ENCODE data around the gene RNASE12.

The RNASE12 gene

GRCh38 chr14:20613094-20614037 lies 22.2 kb upstream of the RNASE12 start:
- Histone ChIP-seq H3K36me3 (ENCODE audit: control insufficient read depth, insufficient read depth, low read length) (no peaks in the 10 kb centered on the region), H3K9me3 (ENCODE audit: control insufficient read depth, insufficient read depth, low read length) (no peaks in the 10 kb centered on the region), H3K4me1 (ENCODE audit: control insufficient read depth, insufficient read depth, low read length) (peaks cover 10% of the 10 kb centered on the region), H3K27ac (ENCODE audit: low read depth, low read length) (peak overlapping the region; percentile 75), H3K9ac (ENCODE audit: low read depth, low read length) (peak overlapping the region; percentile 60), H3K27me3 (ENCODE audit: control insufficient read depth, insufficient read depth, low read length) (no peaks in the 10 kb centered on the region; the same call in 1 of the 2 replicates), H3K4me3 (ENCODE audit: low read depth, low read length) (peak overlapping the region; percentile 80)

GRCh38 chr14:20612403-20612802 lies 21.2 kb upstream of the RNASE12 start:
- no peak overlapping the region for H3K9ac ChIP-seq (ENCODE audit: low read depth, low read length)
- H3K9me3 ChIP-seq (ENCODE audit: control insufficient read depth, insufficient read depth, low read length): no peaks in the 10 kb centered on the region
- no peaks in the 10 kb centered on the region for H3K36me3 ChIP-seq (ENCODE audit: control insufficient read depth, insufficient read depth, low read length)
- no peak overlapping the region for H3K27ac ChIP-seq (ENCODE audit: low read depth, low read length)
- H3K27me3 ChIP-seq (ENCODE audit: control insufficient read depth, insufficient read depth, low read length): no peaks in the 10 kb centered on the region; the same call in 1 of the 2 replicates
- H3K4me1 ChIP-seq (ENCODE audit: control insufficient read depth, insufficient read depth, low read length): peaks cover 10% of the 10 kb centered on the region
- no peak overlapping the region for H3K4me3 ChIP-seq (ENCODE audit: low read depth, low read length)

DNA sequence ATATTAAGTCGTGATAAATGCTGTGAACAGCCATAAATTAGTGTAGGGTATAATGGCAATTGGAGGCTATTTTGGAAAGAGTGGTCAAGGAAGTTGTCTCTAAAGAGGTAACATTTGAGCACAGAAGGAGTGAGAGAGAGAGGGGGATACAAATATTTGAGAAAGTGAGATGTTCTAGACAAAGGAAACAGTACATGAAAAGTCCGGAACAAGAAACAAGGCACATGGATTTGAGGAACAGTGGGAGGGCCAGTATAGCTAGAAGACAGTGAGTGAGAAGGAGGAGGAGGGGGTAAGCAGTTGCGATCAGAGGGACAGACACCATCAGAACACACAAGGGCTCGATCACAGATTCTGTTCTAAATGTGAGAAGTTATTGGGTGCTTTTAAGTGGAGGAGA lies 20.1 kb upstream of the RNASE12 start:
- Histone ChIP-seq H3K4me3 (ENCODE audit: low read depth, low read length) (no peak overlapping the region), H3K27ac (ENCODE audit: low read depth, low read length) (no peak overlapping the region), H3K9me3 (ENCODE audit: control insufficient read depth, insufficient read depth, low read length) (no peaks in the 10 kb centered on the region), H3K27me3 (ENCODE audit: control insufficient read depth, insufficient read depth, low read length) (no peaks in the 10 kb centered on the region; the same call in 1 of the 2 replicates), H3K9ac (ENCODE audit: low read depth, low read length) (no peak overlapping the region), H3K4me1 (ENCODE audit: control insufficient read depth, insufficient read depth, low read length) (peaks cover 13% of the 10 kb centered on the region), H3K36me3 (ENCODE audit: control insufficient read depth, insufficient read depth, low read length) (no peaks in the 10 kb centered on the region)

DNA sequence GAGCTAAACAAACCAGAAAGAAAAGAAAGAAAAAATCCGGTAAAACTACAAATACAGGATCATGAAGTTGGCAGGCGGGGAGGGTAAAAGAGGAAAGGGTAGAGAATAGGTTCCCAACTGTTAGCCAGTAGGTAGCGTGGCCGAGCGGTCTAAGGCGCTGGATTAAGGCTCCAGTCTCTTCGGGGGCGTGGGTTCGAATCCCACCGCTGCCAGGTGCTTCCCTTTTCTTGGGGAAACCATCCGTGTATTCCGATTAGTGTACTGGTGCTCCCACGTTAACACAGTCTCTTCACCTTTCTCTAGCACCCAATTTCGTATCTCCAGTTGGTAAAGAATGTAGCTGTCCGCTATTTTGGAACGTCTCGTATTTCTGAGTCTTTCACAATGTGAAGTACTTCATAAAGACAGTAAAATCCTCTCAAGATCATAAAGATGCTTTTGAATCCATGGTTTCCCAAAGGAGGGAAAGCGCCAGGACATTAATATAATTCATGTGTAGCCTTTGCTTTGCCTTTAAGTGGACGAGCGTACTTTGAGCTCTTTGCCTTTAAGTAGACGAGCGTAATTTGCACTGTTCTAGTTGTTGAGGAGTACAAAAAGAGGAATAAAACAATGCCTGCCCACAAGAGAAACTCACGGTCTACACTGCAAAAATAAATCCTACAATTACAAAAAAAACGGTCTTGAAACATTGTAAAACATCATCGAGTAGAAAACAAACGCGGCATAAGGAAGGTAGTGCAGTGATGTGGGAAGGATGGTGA lies 19.0 kb upstream of the RNASE12 start:
- Histone ChIP-seq H3K9ac (ENCODE audit: low read depth, low read length) (peak overlapping the region; percentile 67), H3K27ac (ENCODE audit: low read depth, low read length) (no peak overlapping the region), H3K27me3 (ENCODE audit: control insufficient read depth, insufficient read depth, low read length) (no peaks in the 10 kb centered on the region; the same call in 1 of the 2 replicates), H3K4me1 (ENCODE audit: control insufficient read depth, insufficient read depth, low read length) (peaks cover 13% of the 10 kb centered on the region), H3K4me3 (ENCODE audit: low read depth, low read length) (peak overlapping the region; percentile 96), H3K9me3 (ENCODE audit: control insufficient read depth, insufficient read depth, low read length) (no peaks in the 10 kb centered on the region), H3K36me3 (ENCODE audit: control insufficient read depth, insufficient read depth, low read length) (no peaks in the 10 kb centered on the region)

DNA sequence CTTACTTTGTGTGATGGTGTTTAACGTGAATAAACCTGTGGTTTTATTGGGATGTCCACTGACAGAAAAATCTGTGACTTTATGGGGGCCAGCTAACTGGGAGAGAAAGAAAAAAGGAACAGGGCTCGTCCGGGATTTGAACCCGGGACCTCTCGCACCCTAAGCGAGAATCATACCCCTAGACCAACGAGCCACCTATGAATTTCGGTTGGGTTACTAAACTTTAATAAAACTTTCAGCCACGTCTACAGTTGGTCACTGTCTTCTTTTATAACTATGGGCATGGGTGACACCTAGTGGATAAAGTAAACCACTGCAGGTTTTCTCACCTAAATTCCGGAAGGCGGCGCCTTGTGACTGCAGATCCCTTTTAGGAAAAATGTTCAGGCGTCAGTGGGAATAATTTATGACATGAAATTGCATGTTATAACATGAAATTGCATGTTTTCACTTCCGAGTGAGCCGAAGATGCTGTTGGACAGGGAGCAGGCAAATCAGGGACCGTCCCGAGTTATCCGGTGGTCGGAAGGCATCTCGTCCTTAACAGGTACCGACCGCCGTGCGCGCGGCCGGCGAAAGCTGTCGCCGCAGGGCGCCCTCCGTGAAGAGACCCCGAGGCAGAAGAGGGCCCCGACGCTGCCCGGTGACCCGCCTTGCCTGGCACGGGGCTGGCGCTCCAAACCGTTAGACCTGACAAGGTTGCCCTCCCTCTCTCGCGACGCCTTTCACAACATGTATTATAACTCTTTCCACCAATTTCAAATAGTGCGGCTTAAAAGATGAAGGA lies 18.2 kb upstream of the RNASE12 start:
- no peaks in the 10 kb centered on the region; the same call in 1 of the 2 replicates for H3K27me3 ChIP-seq (ENCODE audit: control insufficient read depth, insufficient read depth, low read length)
- peaks cover 10% of the 10 kb centered on the region for H3K4me1 ChIP-seq (ENCODE audit: control insufficient read depth, insufficient read depth, low read length)
- peak overlapping the region; percentile 67 for H3K9ac ChIP-seq (ENCODE audit: low read depth, low read length)
- H3K9me3 ChIP-seq (ENCODE audit: control insufficient read depth, insufficient read depth, low read length): no peaks in the 10 kb centered on the region
- no peak overlapping the region for H3K27ac ChIP-seq (ENCODE audit: low read depth, low read length)
- H3K4me3 ChIP-seq (ENCODE audit: low read depth, low read length): peak overlapping the region; percentile 96
- no peaks in the 10 kb centered on the region for H3K36me3 ChIP-seq (ENCODE audit: control insufficient read depth, insufficient read depth, low read length)

DNA sequence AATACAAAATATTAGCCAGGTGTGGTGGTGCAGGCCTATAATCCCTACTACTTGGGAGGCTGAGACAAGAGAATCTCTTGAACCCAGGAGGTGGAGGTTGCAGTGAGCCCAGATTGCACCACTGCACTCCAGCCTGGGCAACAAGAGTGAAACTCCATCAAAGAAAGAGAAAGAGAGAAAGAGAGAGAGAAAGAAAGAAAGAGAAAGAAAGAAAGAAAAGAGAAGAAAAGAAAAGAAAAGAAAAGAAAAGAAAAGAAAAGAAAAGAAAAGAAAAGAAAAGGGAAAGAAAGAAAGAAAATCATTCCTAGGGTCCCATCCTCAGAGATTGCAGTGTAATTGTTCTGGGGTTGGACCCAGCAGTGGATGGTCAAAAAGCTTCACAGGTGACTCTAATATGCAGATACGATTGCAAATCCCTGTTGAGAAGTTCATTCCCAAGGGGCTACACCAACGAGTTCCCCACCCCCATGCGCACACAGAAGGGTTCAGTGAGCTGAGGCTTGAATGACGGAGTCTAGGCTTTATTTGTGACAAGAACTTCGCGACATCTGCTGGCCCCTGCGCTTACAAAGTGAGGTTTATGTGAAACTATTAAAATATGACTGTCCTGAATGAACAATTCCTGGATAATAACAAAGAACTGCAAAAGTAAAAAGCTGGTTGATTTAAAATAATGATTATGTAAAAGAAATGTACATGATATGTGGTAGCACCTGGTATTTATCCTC lies 17.4 kb upstream of the RNASE12 start:
- Histone ChIP-seq H3K9me3 (ENCODE audit: control insufficient read depth, insufficient read depth, low read length) (no peaks in the 10 kb centered on the region), H3K27ac (ENCODE audit: low read depth, low read length) (no peak overlapping the region), H3K27me3 (ENCODE audit: control insufficient read depth, insufficient read depth, low read length) (no peaks in the 10 kb centered on the region; the same call in 1 of the 2 replicates), H3K4me3 (ENCODE audit: low read depth, low read length) (peak overlapping the region; percentile 31; the same call in 1 of the 2 replicates), H3K9ac (ENCODE audit: low read depth, low read length) (no peak overlapping the region), H3K36me3 (ENCODE audit: control insufficient read depth, insufficient read depth, low read length) (no peaks in the 10 kb centered on the region), H3K4me1 (ENCODE audit: control insufficient read depth, insufficient read depth, low read length) (peaks cover 10% of the 10 kb centered on the region)

DNA sequence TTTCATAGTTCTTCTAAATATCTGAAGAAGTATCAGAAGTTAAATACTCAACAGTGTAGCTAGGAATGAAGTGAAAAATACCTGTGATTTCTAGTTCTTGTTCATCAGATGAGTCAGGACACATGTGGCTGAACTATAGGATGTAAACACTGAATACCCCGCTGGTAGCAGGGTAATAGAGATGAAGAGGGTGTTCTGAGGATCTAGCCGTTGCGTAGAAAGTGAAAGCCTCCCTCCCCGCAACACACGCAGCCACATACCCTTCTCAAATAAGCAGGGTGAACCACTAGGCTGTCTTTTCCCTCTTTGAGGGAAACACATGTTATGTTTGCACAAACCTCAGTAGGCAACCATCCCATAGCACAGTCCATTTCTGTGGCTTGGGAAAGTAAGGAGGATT lies 16.4 kb upstream of the RNASE12 start:
- H3K36me3 ChIP-seq (ENCODE audit: control insufficient read depth, insufficient read depth, low read length): no peaks in the 10 kb centered on the region
- H3K4me1 ChIP-seq (ENCODE audit: control insufficient read depth, insufficient read depth, low read length): peaks cover 6% of the 10 kb centered on the region; the same call in 1 of the 2 replicates
- H3K27ac ChIP-seq (ENCODE audit: low read depth, low read length): no peak overlapping the region
- no peaks in the 10 kb centered on the region for H3K9me3 ChIP-seq (ENCODE audit: control insufficient read depth, insufficient read depth, low read length)
- no peak overlapping the region for H3K4me3 ChIP-seq (ENCODE audit: low read depth, low read length)
- no peak overlapping the region for H3K9ac ChIP-seq (ENCODE audit: low read depth, low read length)
- no peaks in the 10 kb centered on the region; the same call in 1 of the 2 replicates for H3K27me3 ChIP-seq (ENCODE audit: control insufficient read depth, insufficient read depth, low read length)

- no peak overlapping the region for H3K4me3 ChIP-seq (ENCODE audit: low read depth, low read length)
- no peaks in the 10 kb centered on the region for H3K9me3 ChIP-seq (ENCODE audit: control insufficient read depth, insufficient read depth, low read length)
- H3K27ac ChIP-seq (ENCODE audit: low read depth, low read length): no peak overlapping the region
- no peak overlapping the region for H3K9ac ChIP-seq (ENCODE audit: low read depth, low read length)
- H3K36me3 ChIP-seq (ENCODE audit: control insufficient read depth, insufficient read depth, low read length): no peaks in the 10 kb centered on the region
- no peaks in the 10 kb centered on the region; the same call in 1 of the 2 replicates for H3K27me3 ChIP-seq (ENCODE audit: control insufficient read depth, insufficient read depth, low read length)
- H3K4me1 ChIP-seq (ENCODE audit: control insufficient read depth, insufficient read depth, low read length): peaks cover 3% of the 10 kb centered on the region; the same call in 1 of the 2 replicates
These were observed 15.7 kb upstream of the RNASE12 start for GRCh38 chr14:20606902-20607242.

GRCh38 chr14:20606190-20606901 lies 15.2 kb upstream of the RNASE12 start:
- Histone ChIP-seq H3K27ac (ENCODE audit: low read depth, low read length) (no peak overlapping the region), H3K4me3 (ENCODE audit: low read depth, low read length) (no peak overlapping the region), H3K4me1 (ENCODE audit: control insufficient read depth, insufficient read depth, low read length) (peaks cover 3% of the 10 kb centered on the region; the same call in 1 of the 2 replicates), H3K9me3 (ENCODE audit: control insufficient read depth, insufficient read depth, low read length) (no peaks in the 10 kb centered on the region), H3K36me3 (ENCODE audit: control insufficient read depth, insufficient read depth, low read length) (no peaks in the 10 kb centered on the region), H3K27me3 (ENCODE audit: control insufficient read depth, insufficient read depth, low read length) (no peaks in the 10 kb centered on the region; the same call in 1 of the 2 replicates), H3K9ac (ENCODE audit: low read depth, low read length) (no peak overlapping the region)

All from HUES48 (cell line).